Body of pancreas (tissue), 4 donors: ENCODE data around the gene PLPP3.

ENCODE experiments used
- POLR2A ChIP-seq, 3 donors: fragments of 450-650 bp; IDR thresholded peaks; one replicate each; pipeline ENCODE4 v1.6.1; 2016; ENCODE audit warnings: antibody characterized with exemption in 3 of 3, mild to moderate bottlenecking in 2 of 3
- TF ChIP-seq, protein P1 (sequence below), 7 experiments: fragments of 450-650 bp in 4 of 7; fragments of 200-600 bp in 3 of 7; sonication (generic) in 3 of 7; IDR thresholded peaks; one replicate each; pipeline ENCODE4 v1.5.1; 2016 to 2019; ENCODE audit warnings: antibody characterized with exemption in 7 of 7

GRCh38 chr1:56478734-56479133 lies 100.6 kb downstream of the PLPP3 start:
- TF ChIP-seq, protein P1, sequence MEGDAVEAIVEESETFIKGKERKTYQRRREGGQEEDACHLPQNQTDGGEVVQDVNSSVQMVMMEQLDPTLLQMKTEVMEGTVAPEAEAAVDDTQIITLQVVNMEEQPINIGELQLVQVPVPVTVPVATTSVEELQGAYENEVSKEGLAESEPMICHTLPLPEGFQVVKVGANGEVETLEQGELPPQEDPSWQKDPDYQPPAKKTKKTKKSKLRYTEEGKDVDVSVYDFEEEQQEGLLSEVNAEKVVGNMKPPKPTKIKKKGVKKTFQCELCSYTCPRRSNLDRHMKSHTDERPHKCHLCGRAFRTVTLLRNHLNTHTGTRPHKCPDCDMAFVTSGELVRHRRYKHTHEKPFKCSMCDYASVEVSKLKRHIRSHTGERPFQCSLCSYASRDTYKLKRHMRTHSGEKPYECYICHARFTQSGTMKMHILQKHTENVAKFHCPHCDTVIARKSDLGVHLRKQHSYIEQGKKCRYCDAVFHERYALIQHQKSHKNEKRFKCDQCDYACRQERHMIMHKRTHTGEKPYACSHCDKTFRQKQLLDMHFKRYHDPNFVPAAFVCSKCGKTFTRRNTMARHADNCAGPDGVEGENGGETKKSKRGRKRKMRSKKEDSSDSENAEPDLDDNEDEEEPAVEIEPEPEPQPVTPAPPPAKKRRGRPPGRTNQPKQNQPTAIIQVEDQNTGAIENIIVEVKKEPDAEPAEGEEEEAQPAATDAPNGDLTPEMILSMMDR (IDR thresholded peaks at IDR 0.05) = no peak
- TF ChIP-seq POLR2A (IDR thresholded peaks at IDR 0.05) = no peak
